ENCODE results near the gene PLEKHH1.
"Not testable (repeated sequence)": the region's sequence is repeated elsewhere in the genome, so short reads cannot be mapped to it uniquely, and the experiment has no call there.

The PLEKHH1 gene

GRCh38 chr14:67536087-67536486 lies 3.0 kb downstream of the PLEKHH1 start:
- no peak overlapping the region for H3K4me3 ChIP-seq (ENCODE audit: low read depth, low read length)
- no peaks in the 10 kb centered on the region for H3K36me3 ChIP-seq (replicated peaks)
- H3K27ac ChIP-seq = no peak overlapping the region
- no peaks in the 10 kb centered on the region for H3K27me3 ChIP-seq (replicated peaks)
- no peak for DNase-seq
- in situ Hi-C loops (cut with HindIII; ENCODE audit: low pct_ligation_motif_present, low sequenced_read_pairs) = no loop called here
- no peak for TF ChIP-seq CTCF (IDR thresholded peaks at IDR 0.05; ENCODE audit: low read depth, low read length, missing control alignments)

- Histone ChIP-seq H3K36me3 (replicated peaks) (no peaks in the 10 kb centered on the region), H3K27me3 (replicated peaks) (no peaks in the 10 kb centered on the region), H3K4me3 (ENCODE audit: low read depth, low read length) (no peak overlapping the region), H3K27ac (no peak overlapping the region)
- in situ Hi-C loops (cut with HindIII; ENCODE audit: low pct_ligation_motif_present, low sequenced_read_pairs) = no loop called here
- DNase-seq = no peak
- no peak for TF ChIP-seq CTCF (IDR thresholded peaks at IDR 0.05; ENCODE audit: low read depth, low read length, missing control alignments)
Observed at GRCh38 chr14:67537736-67538135, 4.6 kb downstream of the PLEKHH1 start.

GRCh38 chr14:67538501-67538900 lies 5.4 kb downstream of the PLEKHH1 start:
- Histone ChIP-seq H3K27ac (no peak overlapping the region), H3K4me3 (ENCODE audit: low read depth, low read length) (no peak overlapping the region), H3K27me3 (replicated peaks) (no peaks in the 10 kb centered on the region), H3K36me3 (replicated peaks) (no peaks in the 10 kb centered on the region)
- in situ Hi-C loops (cut with HindIII; ENCODE audit: low pct_ligation_motif_present, low sequenced_read_pairs) = no loop called here
- TF ChIP-seq CTCF (IDR thresholded peaks at IDR 0.05; ENCODE audit: low read depth, low read length, missing control alignments) = no peak
- no peak for DNase-seq

GRCh38 chr14:67539116-67539515 lies 6.0 kb downstream of the PLEKHH1 start:
- Histone ChIP-seq H3K4me3 (ENCODE audit: low read depth, low read length) (no peak overlapping the region), H3K27ac (no peak overlapping the region), H3K36me3 (replicated peaks) (no peaks in the 10 kb centered on the region), H3K27me3 (replicated peaks) (no peaks in the 10 kb centered on the region)
- in situ Hi-C loops (cut with HindIII; ENCODE audit: low pct_ligation_motif_present, low sequenced_read_pairs) = no loop called here
- DNase-seq = no peak
- TF ChIP-seq CTCF (IDR thresholded peaks at IDR 0.05; ENCODE audit: low read depth, low read length, missing control alignments) = no peak

GRCh38 chr14:67541448-67542387 lies 8.6 kb downstream of the PLEKHH1 start:
- in situ Hi-C loops (cut with HindIII; ENCODE audit: low pct_ligation_motif_present, low sequenced_read_pairs) = no loop called here
- H3K27ac ChIP-seq = no peak overlapping the region
- no peak for TF ChIP-seq CTCF (IDR thresholded peaks at IDR 0.05; ENCODE audit: low read depth, low read length, missing control alignments)
- no peak for DNase-seq
- no peaks in the 10 kb centered on the region for H3K36me3 ChIP-seq (replicated peaks)
- no peaks in the 10 kb centered on the region for H3K27me3 ChIP-seq (replicated peaks)
- H3K4me3 ChIP-seq (ENCODE audit: low read depth, low read length) = no peak overlapping the region

GRCh38 chr14:67542620-67543019 lies 9.5 kb downstream of the PLEKHH1 start:
- in situ Hi-C loops (cut with HindIII; ENCODE audit: low pct_ligation_motif_present, low sequenced_read_pairs); H3K36me3 ChIP-seq (replicated peaks); H3K4me3 ChIP-seq (ENCODE audit: low read depth, low read length); DNase-seq; H3K27ac ChIP-seq; H3K27me3 ChIP-seq (replicated peaks): not testable (repeated sequence)

Measured in brain microvascular endothelial cell (primary cell).